Stimulated activated CD8-positive, alpha-beta memory T cell treated with anti-CD3 and anti-CD28 coated beads, Interleukin-4, amount 100 ng/mL, for 1 hour (primary cell): ENCODE measurements around the gene ECE2.

Source experiments
- DNase-seq, 2 donors: peaks; one replicate each; pipeline ENCODE4 v3.0.0-alpha.2; 2020; ENCODE audit warnings: low read depth in 2 of 2, low spot score in 1 of 2

ECE2 gene

DNA sequence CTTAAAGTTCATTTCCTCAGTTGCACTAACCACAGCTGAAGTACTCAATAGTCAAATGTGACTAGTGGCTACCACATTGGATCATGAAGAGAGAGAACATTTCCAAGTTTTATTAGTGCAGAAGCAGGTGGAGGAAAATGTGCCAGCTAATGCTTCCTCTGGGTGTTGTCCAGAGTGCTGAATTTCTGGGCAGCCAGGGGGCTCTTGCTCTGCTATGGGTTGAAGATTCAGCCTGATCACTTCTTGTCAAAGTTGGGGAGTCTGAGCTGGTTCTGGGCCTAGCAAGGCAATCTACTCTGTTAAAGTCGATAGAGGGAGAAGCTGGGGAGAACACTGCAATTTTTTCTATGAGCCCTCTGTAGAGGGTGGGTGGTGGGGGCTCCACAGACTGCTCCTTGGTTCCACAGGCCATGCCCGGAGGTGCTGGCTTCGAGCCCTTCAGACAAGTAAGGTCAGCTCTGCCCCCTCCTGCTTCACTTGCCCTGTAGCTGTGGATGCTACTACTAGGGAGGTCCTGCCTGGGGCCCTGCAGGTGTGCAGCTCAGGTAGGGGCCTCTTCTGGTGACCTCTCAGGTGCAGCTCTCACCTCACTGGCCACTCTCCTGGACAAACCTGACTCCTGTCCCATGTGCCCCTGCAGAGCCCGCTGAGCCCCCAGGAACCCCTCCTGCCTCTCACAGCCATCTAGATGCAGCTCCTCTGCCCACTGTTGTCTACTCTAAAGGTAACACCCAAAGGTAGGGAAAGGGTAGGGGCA is 35.3 kb upstream of the ECE2 start:
- DNase-seq, result no peak

DNA sequence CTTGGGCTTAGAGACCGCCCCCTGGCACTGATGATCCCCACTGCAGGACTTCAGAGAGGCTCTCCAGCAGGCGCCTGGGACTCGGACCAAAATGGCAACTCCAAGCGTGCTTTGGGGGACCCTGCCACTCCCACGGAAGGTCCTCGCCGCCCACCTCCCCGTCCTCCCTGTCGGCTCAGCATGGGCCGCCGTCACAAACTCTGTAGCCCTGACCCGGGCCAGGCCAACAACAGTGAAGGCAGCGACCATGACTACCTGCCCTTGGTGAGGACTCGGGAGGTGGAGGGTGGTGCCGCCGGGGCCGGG is 34.7 kb upstream of the ECE2 start:
- no peak for DNase-seq

DNA sequence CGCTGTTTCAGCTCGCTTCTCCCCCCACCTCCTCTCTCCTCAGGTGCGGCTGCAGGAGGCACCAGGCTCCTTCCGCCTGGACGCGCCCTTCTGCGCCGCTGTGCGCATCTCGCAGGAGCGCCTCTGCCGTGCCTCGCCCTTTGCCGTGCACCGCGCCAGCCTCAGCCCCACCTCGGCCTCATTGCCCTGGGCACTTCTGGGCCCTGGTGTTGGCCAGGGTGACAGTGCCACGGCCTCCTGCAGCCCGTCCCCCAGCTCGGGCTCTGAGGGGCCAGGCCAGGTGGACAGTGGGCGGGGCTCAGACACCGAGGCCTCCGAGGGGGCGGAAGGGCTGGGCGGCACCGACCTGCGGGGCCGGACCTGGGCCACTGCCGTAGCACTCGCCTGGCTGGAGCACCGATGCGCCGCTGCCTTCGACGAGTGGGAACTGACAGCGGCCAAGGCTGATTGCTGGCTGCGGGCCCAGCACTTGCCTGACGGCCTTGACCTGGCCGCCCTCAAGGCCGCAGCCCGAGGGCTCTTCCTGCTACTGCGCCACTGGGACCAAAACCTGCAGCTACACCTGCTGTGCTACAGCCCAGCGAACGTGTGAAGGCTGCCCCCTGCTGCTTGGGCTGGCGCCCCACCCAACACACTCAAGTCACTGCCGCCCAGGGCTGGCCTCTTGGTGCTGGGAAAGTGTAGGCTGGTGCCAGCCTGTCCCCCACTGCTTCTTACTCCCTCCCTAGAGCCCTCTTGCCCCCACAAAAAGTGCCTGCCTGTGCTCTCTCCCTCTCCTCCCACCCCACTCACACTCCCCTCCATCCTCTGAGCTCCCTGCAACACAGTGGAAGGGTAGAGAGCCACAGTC is 34.1 kb upstream of the ECE2 start:
- DNase-seq, result no peak

DNA sequence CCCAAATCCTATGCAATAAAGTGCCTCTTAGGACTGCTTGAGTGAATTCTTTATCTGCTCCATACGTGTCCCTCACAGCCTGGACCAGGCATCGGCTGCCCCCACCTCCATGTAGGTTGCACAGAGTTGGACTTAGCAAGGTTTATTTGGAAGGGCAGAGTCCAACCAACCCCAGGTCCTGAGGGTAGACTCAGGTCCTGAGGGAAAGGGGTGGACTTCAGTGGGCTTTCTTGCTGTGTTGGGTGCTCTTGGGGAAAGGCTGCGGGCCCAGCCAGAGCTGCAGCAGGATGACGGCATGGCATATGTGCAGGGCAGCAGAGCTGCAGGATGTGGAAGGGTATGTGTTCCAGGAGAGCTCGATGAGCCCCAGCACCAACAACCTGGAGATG is 33.5 kb upstream of the ECE2 start:
- no peak for DNase-seq

DNA sequence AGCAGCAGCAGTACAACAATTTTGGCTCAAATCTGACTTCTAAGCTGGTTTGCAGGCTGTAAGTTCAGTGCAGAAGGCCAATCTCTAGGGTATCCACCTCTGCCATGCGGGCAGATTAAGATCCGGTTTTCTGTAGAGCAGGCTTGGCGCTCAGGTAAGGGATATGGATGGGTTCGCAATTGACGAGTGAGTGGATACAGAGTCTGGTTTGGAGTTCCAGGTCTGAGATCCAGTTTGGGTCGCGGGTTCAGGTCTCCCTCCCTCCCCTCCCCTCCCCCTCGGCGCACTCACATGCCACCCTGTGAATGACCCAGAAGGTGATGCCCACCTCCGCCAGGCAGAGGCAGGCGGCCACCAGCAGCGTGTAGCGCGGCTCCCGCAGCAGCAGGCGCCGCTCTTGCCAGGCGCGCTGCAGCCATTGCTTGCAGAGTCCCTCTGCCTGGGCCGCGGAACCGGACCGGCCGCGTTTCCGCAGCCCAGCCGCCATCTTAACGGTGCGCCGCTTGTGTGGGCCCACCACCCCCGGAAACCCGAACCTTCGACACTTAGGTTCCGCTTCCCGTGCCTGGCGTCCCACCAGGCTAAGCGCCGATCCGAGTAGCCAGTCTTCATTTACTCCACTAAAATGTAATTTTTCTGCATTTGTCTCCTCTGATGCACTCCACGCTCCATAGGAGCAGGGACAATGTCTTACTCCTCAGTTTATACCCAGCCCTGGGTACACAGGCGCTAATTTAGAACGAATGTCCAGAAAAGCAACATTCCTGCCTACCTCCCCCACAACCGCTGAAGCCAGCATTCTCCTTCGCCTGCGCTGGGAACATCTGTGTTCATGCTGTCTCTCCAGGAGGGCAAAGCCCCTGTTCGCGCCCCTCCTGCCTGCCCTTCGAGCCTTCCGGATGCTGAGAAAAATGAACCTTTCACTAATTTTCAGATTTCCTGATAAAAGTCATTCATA is 27.1 kb upstream of the ECE2 start, which contains the start of gene ALG3:
ALG3 (minus strand) TSS at position 509 of the 958 bp plus-strand sequence; CDS start at position 487, 22 bp downstream.
- DNase-seq, result peak; percentile 67 to 75

DNA sequence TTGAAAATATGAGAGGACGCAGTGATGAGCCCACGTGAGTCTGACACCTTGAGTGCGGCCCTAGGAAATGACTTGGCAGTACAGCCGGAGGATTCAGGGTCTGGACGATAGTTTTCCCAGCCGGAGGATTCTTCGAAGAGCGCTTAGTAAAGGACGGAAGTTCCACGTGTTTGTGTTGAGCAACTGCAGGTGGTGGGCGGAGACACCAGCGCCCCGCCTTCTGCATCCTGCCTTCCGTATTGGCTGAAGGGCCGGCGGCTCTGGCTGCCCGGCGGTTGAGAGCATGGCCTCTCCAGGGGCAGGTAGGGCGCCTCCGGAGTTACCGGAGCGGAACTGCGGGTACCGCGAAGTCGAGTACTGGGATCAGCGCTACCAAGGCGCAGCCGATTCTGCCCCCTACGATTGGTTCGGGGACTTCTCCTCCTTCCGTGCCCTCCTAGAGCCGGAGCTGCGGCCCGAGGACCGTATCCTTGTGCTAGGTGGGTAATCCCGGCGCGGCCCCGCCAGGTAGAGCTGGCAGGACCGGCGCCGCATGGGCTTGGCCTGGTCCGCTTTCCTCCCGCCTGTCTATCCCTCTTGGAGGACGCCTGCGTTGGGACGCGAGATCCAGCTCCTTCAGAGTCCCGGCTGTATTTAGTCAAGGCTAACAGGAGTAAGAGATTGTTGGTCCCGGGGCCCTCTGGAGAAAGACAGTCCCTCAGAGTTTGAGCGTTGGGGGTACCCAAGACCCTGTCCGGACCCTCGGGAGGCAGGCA is 26.2 kb upstream of the ECE2 start, which contains the start of gene EEF1AKMT4:
EEF1AKMT4 (plus strand) TSS at position 261 of the 755 bp plus-strand sequence; CDS start at position 284, 23 bp downstream.
- peak; percentile 81 to 89 for DNase-seq

DNA sequence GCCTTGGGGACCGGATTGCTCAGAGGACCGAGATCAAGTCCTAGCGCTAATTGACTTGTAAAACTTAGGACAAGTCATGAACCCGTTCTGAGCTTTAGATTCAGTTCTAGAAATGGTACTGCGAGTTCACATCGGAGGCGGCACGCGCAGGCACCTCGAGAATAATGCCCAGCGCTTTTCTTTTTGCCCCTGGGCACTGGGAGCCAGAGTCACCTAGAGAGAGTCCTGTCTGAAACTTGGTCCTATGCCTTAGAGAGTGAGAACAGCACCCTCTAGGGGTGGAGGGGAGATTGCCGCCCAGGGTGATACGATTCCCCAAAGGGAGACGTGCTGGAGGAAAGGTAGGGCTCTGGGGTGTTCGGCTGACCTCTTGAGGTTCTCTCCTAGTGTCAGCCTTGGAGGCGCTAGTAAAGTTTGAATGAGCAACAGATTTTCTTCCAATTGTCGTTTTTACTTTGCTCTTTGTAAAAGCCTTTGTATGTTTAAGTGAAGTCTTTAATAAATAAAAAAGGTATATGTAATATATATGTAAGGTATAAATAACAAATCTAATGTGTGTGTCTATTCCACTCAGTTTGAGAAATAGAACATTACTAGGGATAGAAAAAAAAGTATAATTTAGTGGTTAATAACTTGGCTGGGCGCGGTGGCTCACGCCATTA is 25.5 kb upstream of the ECE2 start:
- DNase-seq, result peak; percentile 76 to 81

DNA sequence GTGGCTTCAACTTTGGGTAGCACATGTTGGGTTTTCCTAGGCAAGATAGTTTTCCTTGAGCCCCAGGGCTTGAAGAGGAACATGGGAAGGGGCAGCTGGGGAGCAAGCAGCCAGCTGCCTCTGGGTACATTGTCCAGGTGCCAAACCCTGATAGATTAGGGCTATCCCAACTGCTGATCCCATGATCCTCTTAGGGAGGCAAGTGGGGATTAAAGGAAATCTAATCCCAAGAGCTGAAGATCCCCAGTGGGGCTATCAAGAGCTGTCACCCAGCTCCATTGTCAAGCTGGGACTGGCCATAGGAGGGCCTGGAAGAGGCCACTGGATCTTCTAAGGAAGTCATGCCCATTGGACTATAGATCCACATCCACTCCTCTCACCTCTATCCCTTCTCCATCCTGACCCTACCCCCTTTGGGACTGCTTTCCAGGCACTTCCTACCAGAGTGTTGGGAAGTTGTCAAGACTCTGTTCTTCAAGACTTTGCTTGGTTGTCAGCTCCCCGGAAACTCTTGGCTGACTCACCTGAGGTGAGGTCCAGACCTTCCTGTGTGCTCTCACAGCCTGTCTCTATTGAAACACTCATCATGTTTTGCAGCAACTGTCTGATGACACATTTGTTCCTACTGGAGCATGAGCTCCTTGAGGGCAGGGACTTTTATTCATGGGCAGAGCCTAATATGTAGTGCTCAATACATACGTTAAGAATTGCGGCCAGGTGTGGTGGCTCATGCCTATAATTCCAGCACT is 20.4 kb upstream of the ECE2 start:
- DNase-seq, result no peak

DNA sequence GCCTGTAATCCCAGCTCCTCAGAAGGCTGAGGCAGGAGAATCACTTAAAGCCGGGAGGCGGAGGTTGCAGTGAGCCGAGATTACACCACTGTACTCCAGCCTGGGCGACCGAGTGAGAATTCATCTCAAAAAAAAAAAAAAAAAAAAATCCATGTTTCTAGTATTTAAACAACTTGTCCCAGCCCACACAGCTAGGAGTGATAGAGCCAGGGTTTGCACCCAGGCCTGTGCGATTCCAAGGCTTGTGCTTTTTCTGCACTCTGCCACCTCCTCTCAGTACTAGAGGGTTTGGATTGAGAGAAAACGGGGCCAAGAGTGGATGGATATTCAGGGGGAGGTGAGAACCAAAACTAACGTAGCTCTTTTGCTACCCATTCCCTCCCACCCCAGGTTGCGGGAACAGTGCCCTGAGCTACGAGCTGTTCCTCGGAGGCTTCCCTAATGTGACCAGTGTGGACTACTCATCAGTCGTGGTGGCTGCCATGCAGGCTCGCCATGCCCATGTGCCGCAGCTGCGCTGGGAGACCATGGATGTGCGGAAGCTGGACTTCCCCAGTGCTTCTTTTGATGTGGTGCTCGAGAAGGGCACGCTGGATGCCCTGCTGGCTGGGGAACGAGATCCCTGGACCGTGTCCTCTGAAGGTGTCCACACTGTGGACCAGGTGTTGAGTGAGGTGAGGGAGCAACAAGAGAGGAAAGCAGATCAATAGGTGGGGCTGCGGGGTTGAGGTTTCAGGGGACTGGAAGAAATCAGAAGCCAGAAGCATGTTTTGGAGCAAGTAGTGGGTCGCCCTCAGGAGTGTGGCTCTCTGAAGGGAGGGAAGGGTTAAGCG is 18.5 kb upstream of the ECE2 start:
- DNase-seq, result no peak

DNA sequence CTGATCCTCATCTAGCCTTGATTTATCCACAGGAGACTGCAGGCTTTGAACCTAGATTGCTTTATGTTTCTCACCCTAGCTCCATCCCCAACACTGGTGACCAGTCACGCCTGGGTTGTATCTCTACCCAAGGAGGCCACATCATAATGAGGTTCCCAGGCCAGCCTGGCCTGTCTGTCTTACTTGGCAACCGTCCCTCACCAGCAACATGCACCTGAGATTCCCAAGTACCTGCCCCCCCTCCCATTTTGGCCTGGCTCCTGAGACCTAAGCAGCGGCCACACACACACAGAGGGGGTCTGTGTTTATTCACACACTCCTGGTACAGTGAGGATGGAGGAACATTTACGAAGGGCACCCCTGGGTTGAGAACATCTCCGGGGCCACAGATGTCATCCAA is 16.9 kb upstream of the ECE2 start:
- DNase-seq, result no peak

DNA sequence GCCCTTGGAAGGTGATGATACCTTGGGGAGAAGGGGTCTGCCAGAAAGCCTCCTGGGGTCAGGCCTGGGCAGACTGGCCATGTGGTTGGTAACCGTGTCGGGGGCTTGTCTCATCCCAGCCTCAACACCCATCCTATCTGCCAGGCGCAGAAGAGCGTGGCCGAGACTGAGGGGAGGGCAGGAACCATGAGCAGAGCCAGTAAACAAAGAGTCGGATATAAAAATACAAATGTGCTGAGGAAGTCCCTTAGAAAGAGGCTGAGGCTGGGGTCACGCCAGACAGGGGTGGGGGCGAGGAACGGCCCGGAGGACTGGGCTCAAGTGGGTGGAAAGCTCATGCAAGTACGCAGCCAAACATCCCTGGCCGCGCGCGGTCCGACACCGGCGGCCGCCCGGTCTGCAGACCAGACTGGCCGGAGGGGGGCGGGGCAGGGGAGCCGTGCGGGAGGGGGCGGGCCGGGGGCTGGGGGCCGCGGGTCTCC is 16.4 kb upstream of the ECE2 start:
- no peak for DNase-seq

DNA sequence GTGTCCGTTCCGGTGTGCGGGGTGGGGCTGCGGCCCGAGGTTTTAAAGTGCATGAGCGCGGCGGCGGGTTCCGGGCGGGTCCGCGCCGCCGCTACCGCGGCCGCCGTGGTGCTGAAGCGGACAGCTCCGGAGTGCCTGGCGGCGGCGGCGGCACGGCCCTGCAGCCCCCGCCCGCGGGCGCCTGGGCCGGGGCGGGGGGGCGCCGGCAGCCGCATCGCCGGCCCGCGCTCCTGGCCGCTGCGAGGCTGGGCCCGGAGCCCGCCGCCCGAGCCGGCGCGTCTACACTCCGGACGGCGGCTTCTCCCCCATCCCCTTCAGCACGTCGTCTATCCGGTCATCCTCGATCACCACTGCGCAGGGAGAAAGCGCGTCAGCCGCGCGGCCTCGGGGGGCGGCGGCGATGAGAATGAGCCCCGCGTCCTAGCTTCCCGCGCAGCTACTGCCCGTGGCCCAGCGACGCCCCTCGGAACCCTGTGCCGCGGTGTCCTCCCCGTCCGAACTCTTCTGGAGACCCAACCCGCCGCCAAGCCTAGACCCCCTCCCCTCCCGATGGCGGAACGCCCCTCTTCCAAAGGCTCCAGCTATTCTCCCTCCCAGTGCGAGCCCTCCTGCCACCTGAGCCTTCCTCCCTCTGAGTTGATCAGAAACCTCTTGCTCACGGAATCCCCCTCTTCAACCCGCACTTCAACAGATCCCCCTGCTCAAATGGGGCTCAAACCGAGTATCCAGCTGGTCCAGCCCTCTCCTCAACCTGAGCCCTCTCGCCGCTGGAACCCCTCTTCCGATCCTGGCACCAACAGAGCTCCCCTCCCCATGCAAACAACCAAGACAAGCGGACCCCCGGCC is 15.7 kb upstream of the ECE2 start:
- DNase-seq, result no peak

DNA sequence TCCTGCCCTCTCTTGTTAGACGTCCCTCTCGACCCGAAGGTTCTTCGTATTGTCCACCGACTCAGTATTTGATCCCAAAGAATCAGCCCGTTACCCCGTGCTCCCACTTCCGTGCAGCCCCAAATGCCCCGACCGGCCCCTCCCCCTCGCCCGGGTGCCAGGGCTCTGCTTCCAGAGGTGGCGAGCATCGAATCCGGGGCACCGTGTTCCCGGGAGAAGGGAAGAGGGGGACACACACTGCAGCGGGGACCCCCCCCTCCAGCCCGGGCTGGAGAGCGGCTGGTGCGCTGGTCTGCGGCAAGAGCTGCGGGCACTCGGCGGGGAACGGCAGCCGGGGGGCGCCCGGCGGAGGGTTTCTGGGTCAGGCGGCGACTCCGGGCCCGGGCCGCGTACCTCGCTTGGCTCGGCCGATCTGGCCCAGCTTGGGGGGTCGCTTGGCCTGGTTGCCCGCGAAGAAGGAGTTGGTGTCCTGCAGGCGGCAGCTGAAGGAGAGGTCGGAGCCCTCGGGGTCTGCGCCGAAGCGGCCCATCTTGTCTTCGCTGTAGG is 15.0 kb upstream of the ECE2 start:
- no peak for DNase-seq

DNA sequence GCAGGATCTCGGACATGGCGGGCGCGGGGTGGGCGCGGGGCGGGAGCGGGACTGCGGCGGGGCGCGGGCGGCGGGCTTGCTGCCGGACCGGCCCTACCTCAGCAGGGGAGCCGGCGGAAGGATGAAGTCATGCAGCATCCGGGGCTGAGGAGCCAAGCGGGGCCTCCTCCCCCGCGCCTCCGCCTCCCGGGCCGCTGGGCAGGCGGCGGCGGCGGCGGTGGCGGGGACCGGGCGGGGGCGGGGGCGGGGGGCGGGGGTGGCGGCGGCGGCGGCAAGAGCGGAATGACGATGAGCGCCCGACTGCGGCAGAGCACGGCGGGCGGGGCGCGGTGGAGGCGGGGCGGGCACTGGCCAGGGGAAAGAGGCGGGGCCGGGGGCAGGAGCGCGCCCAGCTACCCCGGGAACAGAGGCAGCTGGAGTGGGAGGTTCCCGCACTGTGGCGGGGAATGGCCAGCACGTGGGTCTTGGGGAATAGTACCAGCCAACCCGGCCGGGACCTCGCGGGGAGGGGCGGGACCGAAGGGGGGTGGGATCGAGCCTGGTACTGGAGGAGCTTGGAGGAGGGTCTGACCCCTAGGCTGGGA is 14.5 kb upstream of the ECE2 start, which contains the start of gene CAMK2N2:
CAMK2N2 (minus strand) TSS at position 284 of the 584 bp plus-strand sequence; CDS start at position 16, 268 bp downstream.
- DNase-seq, result no peak

DNA sequence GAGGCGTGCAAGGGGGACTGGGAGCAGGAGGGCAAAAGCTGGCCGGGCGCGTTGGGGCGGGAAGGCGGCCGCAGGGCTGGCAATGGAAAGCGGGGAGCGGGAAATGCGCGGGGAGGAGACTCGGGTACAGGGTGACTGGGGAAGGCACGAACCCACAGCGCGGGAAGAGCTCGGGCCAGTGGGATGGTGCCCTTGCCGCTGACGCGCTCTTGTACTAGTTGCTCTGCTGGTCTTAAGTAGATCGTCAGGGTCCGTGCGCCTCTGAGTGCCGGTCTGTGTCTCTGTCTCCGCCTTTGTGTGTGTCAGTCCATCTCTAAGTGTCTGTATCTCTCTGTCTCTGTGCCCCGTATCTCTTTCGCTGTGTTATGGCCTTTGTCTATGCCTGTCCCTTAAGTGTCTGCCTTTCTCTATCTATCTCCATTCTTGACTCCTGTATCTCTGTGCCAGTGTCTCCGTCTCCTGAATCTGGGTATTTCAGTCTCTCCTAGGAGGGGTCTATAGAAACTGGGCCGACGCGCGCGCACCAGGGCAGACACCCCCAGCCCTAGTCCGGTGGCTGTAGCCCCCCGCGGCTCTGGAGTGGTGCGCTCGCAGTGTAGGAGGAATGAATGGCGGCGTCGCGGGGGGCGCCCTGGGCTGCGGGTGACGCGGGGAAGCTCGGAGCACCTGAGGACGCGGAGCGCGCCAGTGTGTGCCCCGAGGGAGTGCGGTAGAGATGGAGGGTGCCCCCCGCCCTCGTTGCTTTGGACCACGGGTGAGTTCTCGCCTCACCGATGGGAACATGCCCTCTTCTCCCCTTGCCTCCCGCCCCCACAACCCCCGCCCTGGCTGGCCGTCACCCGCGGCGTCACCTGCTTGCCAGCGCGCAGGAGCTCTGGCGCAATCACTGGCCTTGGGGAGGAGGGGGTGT is 13.7 kb upstream of the ECE2 start:
- no peak for DNase-seq
